ENCODE results near the gene CNTNAP5.
A peak's percentile ranks its signal among the peaks of the same experiment; 100 is the strongest.
"Not testable (repeated sequence)": the region's sequence is repeated elsewhere in the genome, so short reads cannot be mapped to it uniquely, and the experiment has no call there.

Gene CNTNAP5

DNA sequence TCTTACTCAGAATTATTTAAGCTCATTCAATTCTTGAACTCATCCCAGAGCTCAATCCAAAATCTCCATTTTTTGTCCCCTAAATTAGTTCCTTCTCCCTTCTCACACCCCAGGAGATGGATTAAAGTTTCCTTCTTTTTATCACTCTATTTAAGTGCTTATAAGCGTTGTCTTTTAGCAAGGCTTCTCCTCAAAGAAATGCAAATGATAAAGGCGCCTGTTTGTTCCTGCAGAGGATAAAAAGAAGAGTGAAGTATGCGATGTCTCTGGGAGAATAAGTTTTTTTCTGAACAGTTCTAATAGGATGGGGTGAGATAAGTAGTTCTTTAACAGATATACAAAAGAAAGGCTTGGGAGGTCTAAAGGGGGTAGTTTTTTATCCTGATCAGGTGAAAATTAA lies 303.3 kb downstream of the CNTNAP5 start:
- H3K9me3 ChIP-seq (ENCODE audit: control insufficient read depth, low read depth, low read length) = no peaks in the 10 kb centered on the region
- H3K9ac ChIP-seq (ENCODE audit: low read length) = no peak overlapping the region
- no peaks in the 10 kb centered on the region for H3K27me3 ChIP-seq (ENCODE audit: control insufficient read depth, insufficient read depth, low read length)
- peak overlapping the region; percentile 79 for H3K27ac ChIP-seq (ENCODE audit: low read length)
- H3K4me3 ChIP-seq (ENCODE audit: low read length) = peak overlapping the region; percentile 21
- H3K4me1 ChIP-seq (ENCODE audit: control insufficient read depth, low read depth, low read length) = peaks cover 43% of the 10 kb centered on the region
- H3K36me3 ChIP-seq (ENCODE audit: control insufficient read depth, low read depth, low read length) = no peaks in the 10 kb centered on the region

DNA sequence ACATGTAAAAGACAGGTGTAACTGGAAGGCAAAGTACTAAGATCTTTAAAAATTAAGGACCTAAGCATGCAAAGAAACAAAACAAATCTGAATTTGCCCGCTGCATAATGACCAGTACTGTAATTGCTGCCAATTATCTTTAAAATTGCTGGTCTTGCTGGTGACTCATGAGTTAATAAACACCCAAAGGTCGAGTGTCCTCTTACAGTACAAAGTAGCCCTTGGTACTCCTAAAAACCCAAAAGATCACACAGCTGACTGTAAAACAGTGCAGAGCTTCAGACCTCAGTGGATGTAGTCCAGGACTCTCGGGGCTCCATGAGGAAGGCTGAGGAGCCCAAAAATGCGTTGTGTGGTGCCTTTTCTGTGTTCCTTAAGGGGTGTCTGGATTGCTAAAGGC lies 308.7 kb downstream of the CNTNAP5 start:
- no peak overlapping the region for H3K27ac ChIP-seq (ENCODE audit: low read length)
- peaks cover 30% of the 10 kb centered on the region for H3K4me1 ChIP-seq (ENCODE audit: control insufficient read depth, low read depth, low read length)
- no peaks in the 10 kb centered on the region for H3K9me3 ChIP-seq (ENCODE audit: control insufficient read depth, low read depth, low read length)
- H3K4me3 ChIP-seq (ENCODE audit: low read length) = no peak overlapping the region
- no peaks in the 10 kb centered on the region for H3K36me3 ChIP-seq (ENCODE audit: control insufficient read depth, low read depth, low read length)
- no peak overlapping the region for H3K9ac ChIP-seq (ENCODE audit: low read length)
- H3K27me3 ChIP-seq (ENCODE audit: control insufficient read depth, insufficient read depth, low read length) = no peaks in the 10 kb centered on the region

DNA sequence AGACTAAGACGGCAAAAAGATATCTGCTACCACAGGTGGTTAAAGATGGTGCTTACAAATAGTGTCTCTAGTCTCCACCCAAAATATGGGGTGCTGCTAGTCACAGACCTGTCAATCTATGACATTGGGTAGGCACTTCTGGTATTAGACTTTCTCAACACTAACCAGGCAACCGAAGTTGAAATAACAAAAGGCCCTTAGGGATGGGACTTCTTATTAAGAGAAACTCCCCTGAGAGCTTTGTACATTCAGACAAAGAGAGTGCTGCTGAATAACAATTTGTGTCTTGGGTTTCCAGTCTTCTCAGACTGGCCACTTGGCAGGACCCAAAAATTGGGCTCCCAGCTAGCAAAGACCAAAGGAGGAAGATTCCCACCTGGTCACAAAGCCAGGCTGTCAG lies 310.0 kb downstream of the CNTNAP5 start:
- H3K9ac ChIP-seq (ENCODE audit: low read length) = no peak overlapping the region
- H3K27ac ChIP-seq (ENCODE audit: low read length) = no peak overlapping the region
- no peaks in the 10 kb centered on the region for H3K27me3 ChIP-seq (ENCODE audit: control insufficient read depth, insufficient read depth, low read length)
- H3K4me1 ChIP-seq (ENCODE audit: control insufficient read depth, low read depth, low read length) = peaks cover 18% of the 10 kb centered on the region
- H3K9me3 ChIP-seq (ENCODE audit: control insufficient read depth, low read depth, low read length) = no peaks in the 10 kb centered on the region
- H3K4me3 ChIP-seq (ENCODE audit: low read length) = no peak overlapping the region
- H3K36me3 ChIP-seq (ENCODE audit: control insufficient read depth, low read depth, low read length) = no peaks in the 10 kb centered on the region

DNA sequence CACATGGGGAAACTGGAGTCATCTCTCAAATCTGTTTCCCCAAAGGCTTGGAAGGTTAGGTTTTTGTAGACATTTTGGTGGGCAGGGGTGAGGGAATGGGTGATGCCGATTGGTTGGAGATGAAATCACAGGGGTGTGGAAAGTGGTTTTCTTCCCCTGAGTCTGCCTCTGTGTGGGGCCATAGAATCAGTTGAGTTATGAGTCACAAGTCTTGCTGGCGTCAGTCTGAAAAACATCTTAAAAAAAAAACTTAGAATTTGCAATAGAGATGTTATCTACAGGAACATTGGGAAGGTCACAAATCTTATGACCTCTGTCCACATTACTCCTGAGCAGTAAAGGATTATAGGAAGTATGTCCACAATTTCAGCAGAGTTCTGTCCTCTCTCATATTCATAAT lies 314.6 kb downstream of the CNTNAP5 start:
- Histone ChIP-seq H3K9ac (ENCODE audit: low read length) (no peak overlapping the region), H3K27me3 (ENCODE audit: control insufficient read depth, insufficient read depth, low read length) (no peaks in the 10 kb centered on the region), H3K36me3 (ENCODE audit: control insufficient read depth, low read depth, low read length) (no peaks in the 10 kb centered on the region), H3K4me1 (ENCODE audit: control insufficient read depth, low read depth, low read length) (peaks cover 8% of the 10 kb centered on the region), H3K4me3 (ENCODE audit: low read length) (no peak overlapping the region), H3K9me3 (ENCODE audit: control insufficient read depth, low read depth, low read length) (no peaks in the 10 kb centered on the region), H3K27ac (ENCODE audit: low read length) (no peak overlapping the region)

DNA sequence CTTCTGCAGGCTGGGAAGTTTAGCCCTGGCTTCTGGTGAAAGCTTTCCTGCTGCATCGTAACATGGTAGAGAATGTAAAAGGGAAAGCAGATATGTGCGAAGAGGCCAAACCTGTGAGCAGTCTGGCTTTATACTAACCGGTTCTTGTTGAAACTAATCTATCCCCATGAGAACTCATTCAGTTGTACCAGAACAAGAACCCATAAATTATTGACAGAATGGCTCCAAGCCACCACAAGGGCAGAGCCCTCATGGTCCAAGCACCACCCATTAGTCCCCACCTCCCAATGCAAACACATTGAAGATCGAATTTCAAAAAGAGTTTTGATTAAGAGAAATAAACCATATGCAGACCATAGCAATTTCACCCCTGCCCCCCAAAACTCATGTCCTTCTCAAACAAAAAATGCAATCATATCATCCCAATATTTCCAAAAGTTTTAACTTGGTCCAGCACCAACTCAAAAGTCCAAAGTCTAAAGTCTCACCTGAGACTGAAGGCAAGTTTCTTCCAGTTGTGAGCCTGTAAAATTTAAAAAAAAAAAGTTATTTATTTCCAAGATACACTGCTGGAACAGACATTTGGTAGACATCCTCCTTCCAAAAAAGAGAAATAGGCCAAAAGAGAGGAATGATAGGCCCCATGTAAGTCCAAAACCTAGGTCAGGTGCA lies 318.9 kb downstream of the CNTNAP5 start:
- H3K9ac ChIP-seq (ENCODE audit: low read length) = no peak overlapping the region
- no peak overlapping the region for H3K4me3 ChIP-seq (ENCODE audit: low read length)
- H3K9me3 ChIP-seq (ENCODE audit: control insufficient read depth, low read depth, low read length) = no peaks in the 10 kb centered on the region
- H3K27ac ChIP-seq (ENCODE audit: low read length) = no peak overlapping the region
- no peaks in the 10 kb centered on the region for H3K36me3 ChIP-seq (ENCODE audit: control insufficient read depth, low read depth, low read length)
- H3K27me3 ChIP-seq (ENCODE audit: control insufficient read depth, insufficient read depth, low read length) = no peaks in the 10 kb centered on the region
- H3K4me1 ChIP-seq (ENCODE audit: control insufficient read depth, low read depth, low read length) = peaks cover 3% of the 10 kb centered on the region

DNA sequence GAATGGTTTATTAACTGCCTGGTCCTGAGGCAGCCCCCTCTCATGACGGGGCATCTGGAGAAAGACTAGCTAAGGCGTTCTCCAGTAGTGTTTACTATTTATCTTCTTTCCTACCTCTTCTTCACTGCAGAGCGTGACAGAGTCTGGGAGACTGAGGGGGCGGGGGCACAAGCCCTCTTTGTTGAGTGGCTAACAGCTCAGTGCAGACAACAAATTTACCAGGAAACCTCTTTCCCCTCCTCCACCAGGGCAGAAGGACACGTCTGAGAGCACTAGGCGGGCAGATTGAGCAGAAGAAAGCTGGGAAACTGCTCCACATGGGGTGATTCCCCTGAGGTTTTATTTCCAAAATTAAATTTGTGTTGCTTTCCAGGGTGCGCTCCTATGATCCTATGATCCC lies 322.1 kb downstream of the CNTNAP5 start:
- no peaks in the 10 kb centered on the region for H3K9me3 ChIP-seq (ENCODE audit: control insufficient read depth, low read depth, low read length)
- H3K4me1 ChIP-seq (ENCODE audit: control insufficient read depth, low read depth, low read length) = peaks cover 3% of the 10 kb centered on the region

DNA sequence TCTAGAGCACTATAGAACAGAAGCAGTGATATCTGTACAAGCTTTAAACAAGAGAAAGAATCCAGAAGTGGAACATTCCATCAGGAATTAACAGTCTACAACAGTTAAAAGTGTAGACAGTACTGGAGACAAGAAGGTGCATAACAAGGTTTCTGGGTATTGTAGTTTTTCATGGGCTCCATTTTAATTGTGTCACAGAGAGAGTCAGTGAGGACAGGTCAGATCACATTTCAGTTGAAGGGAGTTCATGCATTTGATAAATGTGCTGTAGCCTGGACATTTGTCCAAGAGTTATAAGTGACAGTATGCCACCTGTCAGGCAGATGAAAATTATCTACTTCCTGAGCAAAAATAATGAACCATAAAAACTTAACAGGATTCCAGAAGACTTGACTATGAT lies 328.6 kb downstream of the CNTNAP5 start:
- no peak overlapping the region for H3K9ac ChIP-seq (ENCODE audit: low read length)
- H3K36me3 ChIP-seq (ENCODE audit: control insufficient read depth, low read depth, low read length) = no peaks in the 10 kb centered on the region
- no peak overlapping the region for H3K27ac ChIP-seq (ENCODE audit: low read length)
- H3K4me1 ChIP-seq (ENCODE audit: control insufficient read depth, low read depth, low read length) = peaks cover 3% of the 10 kb centered on the region
- no peak overlapping the region for H3K4me3 ChIP-seq (ENCODE audit: low read length)
- H3K9me3 ChIP-seq (ENCODE audit: control insufficient read depth, low read depth, low read length) = no peaks in the 10 kb centered on the region
- H3K27me3 ChIP-seq (ENCODE audit: control insufficient read depth, insufficient read depth, low read length) = no peaks in the 10 kb centered on the region

More for the DNA sequence above, 322.1 kb downstream of the CNTNAP5 start:
- H3K27ac ChIP-seq (ENCODE audit: low read length) = no peak overlapping the region
- no peaks in the 10 kb centered on the region for H3K36me3 ChIP-seq (ENCODE audit: control insufficient read depth, low read depth, low read length)
- no peaks in the 10 kb centered on the region for H3K27me3 ChIP-seq (ENCODE audit: control insufficient read depth, insufficient read depth, low read length)
- no peak overlapping the region for H3K9ac ChIP-seq (ENCODE audit: low read length)
- H3K4me3 ChIP-seq (ENCODE audit: low read length) = no peak overlapping the region

DNA sequence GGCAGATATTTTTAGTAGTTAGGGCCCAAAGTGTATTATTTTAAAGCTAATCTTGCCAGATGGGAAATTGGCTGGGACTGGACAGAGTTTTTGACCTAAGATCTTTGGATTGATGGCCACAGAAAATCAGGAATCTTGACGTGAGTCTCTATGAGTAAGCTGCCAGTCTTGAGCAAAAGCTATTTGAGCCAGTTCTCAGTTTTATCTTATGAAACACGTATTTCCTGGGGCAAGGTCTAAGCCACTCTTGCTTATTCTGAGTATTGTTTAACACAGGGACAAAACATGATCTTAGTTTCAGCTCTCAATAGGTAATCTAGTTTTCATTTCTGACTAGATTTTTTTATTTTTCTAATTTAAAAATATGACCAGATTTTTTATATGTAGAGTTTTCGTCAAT lies 329.4 kb downstream of the CNTNAP5 start:
- H3K4me3 ChIP-seq (ENCODE audit: low read length) = no peak overlapping the region
- H3K9ac ChIP-seq (ENCODE audit: low read length) = no peak overlapping the region
- no peaks in the 10 kb centered on the region for H3K27me3 ChIP-seq (ENCODE audit: control insufficient read depth, insufficient read depth, low read length)
- no peak overlapping the region for H3K27ac ChIP-seq (ENCODE audit: low read length)
- H3K36me3 ChIP-seq (ENCODE audit: control insufficient read depth, low read depth, low read length) = no peaks in the 10 kb centered on the region
- no peaks in the 10 kb centered on the region for H3K9me3 ChIP-seq (ENCODE audit: control insufficient read depth, low read depth, low read length)
- H3K4me1 ChIP-seq (ENCODE audit: control insufficient read depth, low read depth, low read length) = peaks cover 3% of the 10 kb centered on the region

DNA sequence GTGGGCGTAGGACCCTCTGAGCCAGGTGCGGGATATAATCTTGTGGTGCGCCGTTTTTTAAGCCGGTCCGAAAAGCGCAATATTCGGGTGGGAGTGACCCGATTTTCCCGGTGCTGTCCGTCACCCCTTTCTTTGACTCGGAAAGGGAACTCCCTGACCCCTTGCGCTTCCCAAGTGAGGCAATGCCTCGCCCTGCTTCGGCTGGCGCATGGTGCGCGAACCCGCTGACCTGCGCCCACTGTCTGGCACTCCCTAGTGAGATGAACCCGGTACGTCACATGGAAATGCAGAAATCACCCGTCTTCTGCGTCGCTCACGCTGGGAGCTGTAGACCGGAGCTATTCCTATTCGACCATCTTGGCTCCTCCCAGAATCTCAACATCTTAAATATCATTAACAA lies 336.9 kb downstream of the CNTNAP5 start:
- H3K27me3 ChIP-seq (ENCODE audit: control insufficient read depth, insufficient read depth, low read length); H3K36me3 ChIP-seq (ENCODE audit: control insufficient read depth, low read depth, low read length); H3K4me3 ChIP-seq (ENCODE audit: low read length): not testable (repeated sequence)

DNA sequence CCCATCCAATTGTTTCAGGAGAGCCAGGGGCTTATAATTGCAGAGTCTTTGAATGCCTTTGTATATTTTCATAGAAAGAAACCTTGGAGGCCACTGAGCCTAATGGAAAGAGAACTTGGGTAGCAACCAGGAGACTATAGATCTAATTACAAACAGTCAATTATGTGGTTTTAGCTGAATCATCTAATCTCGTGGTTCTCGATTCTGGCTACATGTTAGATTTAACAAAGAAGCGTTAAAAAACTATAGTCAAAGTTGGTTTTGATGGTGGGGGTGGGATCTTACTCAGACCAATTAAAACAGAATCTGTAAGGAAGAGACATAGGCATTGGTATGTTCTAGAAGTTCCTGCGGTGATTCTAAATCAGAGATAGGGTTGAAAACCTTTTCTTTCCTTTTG lies 344.1 kb downstream of the CNTNAP5 start:
- Histone ChIP-seq H3K4me1 (ENCODE audit: control insufficient read depth, low read depth, low read length) (no peaks in the 10 kb centered on the region), H3K4me3 (ENCODE audit: low read length) (no peak overlapping the region), H3K27me3 (ENCODE audit: control insufficient read depth, insufficient read depth, low read length) (no peaks in the 10 kb centered on the region), H3K9me3 (ENCODE audit: control insufficient read depth, low read depth, low read length) (no peaks in the 10 kb centered on the region), H3K36me3 (ENCODE audit: control insufficient read depth, low read depth, low read length) (no peaks in the 10 kb centered on the region), H3K9ac (ENCODE audit: low read length) (no peak overlapping the region), H3K27ac (ENCODE audit: low read length) (no peak overlapping the region)

More for the DNA sequence above, 336.9 kb downstream of the CNTNAP5 start:
- not testable (repeated sequence) for H3K4me1 ChIP-seq (ENCODE audit: control insufficient read depth, low read depth, low read length); H3K9ac ChIP-seq (ENCODE audit: low read length); H3K9me3 ChIP-seq (ENCODE audit: control insufficient read depth, low read depth, low read length); H3K27ac ChIP-seq (ENCODE audit: low read length)

DNA sequence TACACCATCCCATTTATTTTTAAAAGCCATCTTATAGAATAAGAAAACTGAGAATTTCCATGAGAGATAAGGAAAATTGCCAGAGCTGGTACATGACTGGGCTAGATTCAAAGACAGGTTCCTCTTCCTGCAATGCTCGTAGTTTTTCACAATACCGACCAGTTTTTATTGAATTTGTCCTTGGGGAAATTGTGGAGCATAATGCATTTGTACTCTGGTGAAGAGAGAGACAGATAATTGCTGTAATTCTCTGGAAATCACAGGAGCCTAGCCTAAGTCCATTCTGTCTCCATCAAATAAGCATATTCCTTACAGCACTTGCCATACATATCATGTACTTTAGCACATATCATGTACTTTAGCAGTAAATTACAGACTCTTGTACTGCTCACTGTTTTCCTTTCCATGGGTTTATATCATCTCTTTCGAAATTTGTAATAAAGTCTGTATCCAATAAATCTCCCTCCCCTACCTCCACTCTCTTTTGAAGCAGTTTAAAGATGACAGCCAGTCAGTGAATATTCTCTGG lies 355.2 kb downstream of the CNTNAP5 start:
- Histone ChIP-seq H3K9ac (ENCODE audit: low read length) (no peak overlapping the region), H3K27ac (ENCODE audit: low read length) (no peak overlapping the region), H3K9me3 (ENCODE audit: control insufficient read depth, low read depth, low read length) (no peaks in the 10 kb centered on the region), H3K4me3 (ENCODE audit: low read length) (no peak overlapping the region), H3K4me1 (ENCODE audit: control insufficient read depth, low read depth, low read length) (no peaks in the 10 kb centered on the region), H3K36me3 (ENCODE audit: control insufficient read depth, low read depth, low read length) (no peaks in the 10 kb centered on the region), H3K27me3 (ENCODE audit: control insufficient read depth, insufficient read depth, low read length) (no peaks in the 10 kb centered on the region)

DNA sequence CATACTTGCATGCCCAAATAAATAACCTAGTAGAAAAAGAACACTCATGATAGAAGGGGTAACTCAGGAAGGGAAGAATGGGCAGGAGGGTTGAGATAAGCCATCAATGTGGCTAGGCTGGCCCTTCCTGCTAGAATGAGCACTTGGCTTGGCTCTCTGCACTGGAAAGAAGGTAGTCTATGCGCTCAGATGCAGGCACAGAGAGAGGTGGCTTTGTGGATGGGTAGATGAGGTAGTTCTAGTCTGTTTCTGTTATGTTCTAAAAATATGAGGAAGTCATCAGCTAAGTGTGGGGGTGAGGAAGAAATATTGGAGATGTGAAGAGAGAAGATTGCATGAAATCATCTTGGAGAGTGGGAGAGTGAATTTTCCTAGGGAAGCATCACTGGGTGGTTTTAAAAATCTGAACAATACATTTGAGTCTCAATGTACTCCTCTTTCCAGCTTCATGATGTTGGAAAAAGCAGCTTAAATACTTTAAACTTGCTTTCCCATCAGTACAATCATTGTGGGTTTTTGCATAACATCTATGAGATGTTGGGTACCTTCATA lies 357.1 kb downstream of the CNTNAP5 start:
- H3K4me3 ChIP-seq (ENCODE audit: low read length) = no peak overlapping the region
- no peaks in the 10 kb centered on the region for H3K36me3 ChIP-seq (ENCODE audit: control insufficient read depth, low read depth, low read length)
- no peaks in the 10 kb centered on the region for H3K9me3 ChIP-seq (ENCODE audit: control insufficient read depth, low read depth, low read length)
- H3K9ac ChIP-seq (ENCODE audit: low read length) = no peak overlapping the region
- H3K27me3 ChIP-seq (ENCODE audit: control insufficient read depth, insufficient read depth, low read length) = no peaks in the 10 kb centered on the region
- H3K4me1 ChIP-seq (ENCODE audit: control insufficient read depth, low read depth, low read length) = no peaks in the 10 kb centered on the region
- no peak overlapping the region for H3K27ac ChIP-seq (ENCODE audit: low read length)
